K562 (cell line): ENCODE results near the gene SEZ6L. TPM values are rescaled to one million over a fixed set of nuclear protein-coding genes. Genes with fewer than 3 reads are reported as not detected.

Experiments
- ATAC-seq: fragments of 200-7000 bp; cut with Tn5 transposase; 3 replicates; pipeline ENCODE4 v1.9.1; 2020; ENCODE audit warnings: moderate library complexity
- BruUV-seq: library from RNA; stranded (reverse); fragments of 400-500 nt; replicated peaks from 2 replicates; lab custom pipeline; 2021; lab: Mats Ljungman, UMichigan
- CTCF ChIA-PET: fragments of 300-600 bp; formaldehyde crosslinking; extraction: SDS; loops from one replicate; lab custom pipeline; 2021; ENCODE audit warnings: low intra/inter-chr PET ratio; lab: Yijun Ruan, JAX
- POLR2A ChIA-PET: fragments of 300-600, 350-650 bp; sonication (Branson Sonifier 250); formaldehyde crosslinking; extraction: SDS; loops from one replicate; lab custom pipeline; 2021; ENCODE audit warnings: antibody characterized with exemption, inconsistent platforms; lab: Yijun Ruan, JAX
- DNase-seq, 4 experiments: peaks; one replicate each; pipeline versions ENCODE4 v3.0.0 to v3.0.0-alpha.2; 2011 to 2018; ENCODE audit warnings: low spot score in 3 of 4, mixed read lengths in 3 of 4; ENCODE audit errors: extremely low read depth in 1 of 4
- FAIRE-seq: peaks from 2 replicates; lab custom pipeline; 2011; peaks lifted over from hg19 to GRCh38; lab: Jason Lieb, UNC
- H2AFZ ChIP-seq: 2 replicates; pipeline ENCODE4 v1.6.0; 2011; ENCODE audit warnings: low read depth, low read length, control low read depth, inconsistent platforms
- H3K27ac ChIP-seq: fragments of 200-600 bp; 3 replicates; pipeline ENCODE4 v1.8.0; 2011; ENCODE audit warnings: low read depth, mild to moderate bottlenecking, control low read depth, inconsistent platforms, low read length, moderate library complexity, mixed read lengths; ENCODE audit errors: extremely low read depth
- H3K27me3 ChIP-seq, 2 experiments: fragments of 300-600 bp in 1 of 2; 2 replicates in 1 of 2; 3 replicates in 1 of 2; pipeline versions ENCODE4 v1.6.0 to v1.8.0; 2011; ENCODE audit warnings: inconsistent platforms in 2 of 2, low read length in 2 of 2, mild to moderate bottlenecking in 1 of 2, mixed read lengths in 1 of 2, moderate library complexity in 1 of 2; ENCODE audit not compliant: control insufficient read depth in 2 of 2, insufficient read depth in 2 of 2
- H3K36me3 ChIP-seq: fragments of 300-600 bp; 3 replicates; pipeline ENCODE4 v1.8.0; 2011; ENCODE audit warnings: mild to moderate bottlenecking, low read length, inconsistent platforms; ENCODE audit not compliant: control insufficient read depth, insufficient read depth
- H3K4me1 ChIP-seq, 2 experiments: fragments of 200-600 bp in 1 of 2; replicated peaks in 1 of 2; 2 replicates in 1 of 2; 3 replicates in 1 of 2; pipeline versions ENCODE4 v1.5.1 to v1.8.0; 2011; ENCODE audit warnings: inconsistent platforms in 2 of 2, low read length in 2 of 2, mild to moderate bottlenecking in 1 of 2, mixed read lengths in 1 of 2, moderate library complexity in 1 of 2; ENCODE audit not compliant: control insufficient read depth in 2 of 2, insufficient read depth in 2 of 2
- H3K4me2 ChIP-seq: 2 replicates; pipeline ENCODE4 v1.6.1; 2011; ENCODE audit warnings: low read length, control low read depth, inconsistent platforms, mixed read lengths; ENCODE audit not compliant: insufficient read depth
- H3K4me3 ChIP-seq: fragments of 200-600 bp; sonication (generic), shearing (Covaris generic); 2 replicates; pipeline ENCODE4 v1.5.1; 2016; ENCODE audit warnings: control low read depth, inconsistent platforms
- H3K79me2 ChIP-seq: fragments of 200-600 bp; 3 replicates; pipeline ENCODE4 v1.8.0; 2011; ENCODE audit warnings: low read length, inconsistent platforms; ENCODE audit not compliant: control insufficient read depth, insufficient read depth
- H3K9ac ChIP-seq, 2 experiments: 2 replicates each; pipeline versions ENCODE4 v1.6.0 to v1.6.1; 2011; ENCODE audit warnings: low read depth in 2 of 2, low read length in 2 of 2, control low read depth in 1 of 2, inconsistent platforms in 1 of 2, mild to moderate bottlenecking in 1 of 2, mixed read lengths in 1 of 2; ENCODE audit not compliant: insufficient read depth in 1 of 2
- H3K9me1 ChIP-seq: one replicate; pipeline ENCODE4 v1.6.0; 2011; ENCODE audit warnings: inconsistent platforms, mild to moderate bottlenecking, low read length, moderate library complexity; ENCODE audit not compliant: control insufficient read depth, insufficient read depth
- H3K9me3 ChIP-seq: replicated peaks from 2 replicates; pipeline ENCODE4 v1.5.1; 2011; ENCODE audit warnings: low read depth, low read length, inconsistent platforms; ENCODE audit not compliant: control insufficient read depth, insufficient read depth
- H4K20me1 ChIP-seq: replicated peaks from 2 replicates; pipeline ENCODE4 v1.6.1; 2011; ENCODE audit warnings: low read length, inconsistent platforms, mixed read lengths; ENCODE audit not compliant: control insufficient read depth, insufficient read depth
- BACH1 ChIP-seq: fragments of 200-800 bp; sonication (Bioruptor generic); IDR thresholded peaks from 2 replicates; pipeline ENCODE4 v1.6.1; 2016; ENCODE audit warnings: missing genetic modification characterization, missing compliant biosample characterization
- CTCFL ChIP-seq: IDR thresholded peaks from 2 replicates; pipeline ENCODE4 v1.6.1; 2011; ENCODE audit warnings: borderline replicate concordance, low read depth, mild to moderate bottlenecking, moderate library complexity, low read length; ENCODE audit not compliant: insufficient read depth, poor library complexity, severe bottlenecking
- HDAC2 ChIP-seq: fragments of 450-650 bp; IDR thresholded peaks from 2 replicates; pipeline ENCODE4 v1.6.1; 2016; ENCODE audit warnings: mild to moderate bottlenecking
- NCOA6 ChIP-seq: fragments of 450-650 bp; IDR thresholded peaks from 2 replicates; pipeline ENCODE4 v1.6.1; 2017; ENCODE audit warnings: mild to moderate bottlenecking
- PTTG1 ChIP-seq: fragments of 450-650 bp; IDR thresholded peaks from 2 replicates; pipeline ENCODE4 v1.6.1; 2016; ENCODE audit warnings: low read depth, mild to moderate bottlenecking, missing genetic modification characterization, missing compliant biosample characterization
- SIN3A ChIP-seq, 2 experiments: fragments of 150-350 bp in 1 of 2; IDR thresholded peaks; 2 replicates each; pipeline ENCODE4 v1.6.1; 2011 to 2016; ENCODE audit warnings: borderline replicate concordance in 2 of 2, low read depth in 2 of 2, low read length in 2 of 2, mild to moderate bottlenecking in 2 of 2, moderate library complexity in 2 of 2; ENCODE audit not compliant: control insufficient read depth in 1 of 2
- SMARCA5 ChIP-seq: fragments of 450-650 bp; IDR thresholded peaks from 2 replicates; pipeline ENCODE4 v1.6.1; 2016
- SNAPC5 ChIP-seq: fragments of 250-450 bp; sonication (Bioruptor Pico); IDR thresholded peaks from 2 replicates; pipeline ENCODE4 v1.8.0; 2021; ENCODE audit warnings: moderate library complexity, mild to moderate bottlenecking, inconsistent platforms
- TCF7L2 ChIP-seq: fragments of 150-350 bp; IDR thresholded peaks from 2 replicates; pipeline ENCODE4 v1.6.1; 2016; ENCODE audit warnings: low read depth, mild to moderate bottlenecking, low read length, moderate library complexity
- XRCC3 ChIP-seq: fragments of 450-650 bp; IDR thresholded peaks from 2 replicates; pipeline ENCODE4 v1.6.1; 2017; ENCODE audit warnings: mild to moderate bottlenecking, moderate library complexity
- ZNF121 ChIP-seq: sonication (generic); formaldehyde crosslinking; conservative IDR thresholded peaks from 2 replicates; pipeline ENCODE4 v1.8.0; 2022; ENCODE audit warnings: missing genetic modification reagents
- ZNF134 ChIP-seq: fragments of 250-450 bp; sonication (Bioruptor Pico); conservative IDR thresholded peaks from 2 replicates; pipeline ENCODE4 v1.4.0; 2020
- ZNF518B ChIP-seq: fragments of 250-450 bp; sonication (Bioruptor Pico); IDR thresholded peaks from 2 replicates; pipeline ENCODE4 v1.5.0; 2021; ENCODE audit warnings: mild to moderate bottlenecking, moderate library complexity
- WGBS: fragments of 100-300 bp; shearing (Covaris generic); methylation state at CpG from one replicate; pipeline ENCODE4 v1.1.6; 2016; ENCODE audit warnings: low coverage, mixed read lengths; ENCODE audit not compliant: insufficient coverage; ENCODE audit errors: missing lambda C conversion rate; 5-methylcytosine and 5-hydroxymethylcytosine counted together
- in situ Hi-C: fragments of 300-500 bp; cut with MboI; formaldehyde crosslinking; loops from 4 replicates; pipeline ENCODE4 v1.15.0; 2018; ENCODE audit warnings: inconsistent platforms, mixed read lengths
- intact Hi-C: fragments of 100-400 bp; cut with micrococcal nuclease; formaldehyde crosslinking; loops from 2 replicates; pipeline ENCODE4 v1.14.2; 2022
- polyA plus RNA-seq, 8 experiments: library from polyadenylated mRNA; depleted of rRNA in 4 of 8; stranded (reverse) in 5 of 8; unstranded in 3 of 8; fragments of >200 nt; fragmentation: Nextera tagmentation in 2 of 8; fragmentation: Illumina TruSeq in 1 of 8; extraction: Ambion mirVana in 2 of 8; extraction: Trizol in 1 of 8; gene quantifications; 2 replicates each; pipeline versions ENCODE4 v1.2.1 to v1.2.3, GENCODE V29; 2011 to 2014; ENCODE audit warnings: inconsistent platforms in 1 of 8, missing spikeins in 1 of 8
- total RNA-seq, 7 experiments: library from RNA; depleted of rRNA in 6 of 7; stranded (reverse); fragments of >200 nt in 6 of 7; fragmentation: Illumina TruSeq in 2 of 7; extraction: Trizol in 2 of 7; gene quantifications; 2 replicates each; pipeline versions ENCODE4 v1.2.1 to v1.2.3, GENCODE V29; 2011 to 2021; ENCODE audit warnings: low replicate concordance in 1 of 7

SEZ6L gene
- total and polyA plus RNA-seq, 9 of the 15 experiments (the other 6 are each of a cell fraction or from before 2014, with no cell fraction given): not detected

DNA sequence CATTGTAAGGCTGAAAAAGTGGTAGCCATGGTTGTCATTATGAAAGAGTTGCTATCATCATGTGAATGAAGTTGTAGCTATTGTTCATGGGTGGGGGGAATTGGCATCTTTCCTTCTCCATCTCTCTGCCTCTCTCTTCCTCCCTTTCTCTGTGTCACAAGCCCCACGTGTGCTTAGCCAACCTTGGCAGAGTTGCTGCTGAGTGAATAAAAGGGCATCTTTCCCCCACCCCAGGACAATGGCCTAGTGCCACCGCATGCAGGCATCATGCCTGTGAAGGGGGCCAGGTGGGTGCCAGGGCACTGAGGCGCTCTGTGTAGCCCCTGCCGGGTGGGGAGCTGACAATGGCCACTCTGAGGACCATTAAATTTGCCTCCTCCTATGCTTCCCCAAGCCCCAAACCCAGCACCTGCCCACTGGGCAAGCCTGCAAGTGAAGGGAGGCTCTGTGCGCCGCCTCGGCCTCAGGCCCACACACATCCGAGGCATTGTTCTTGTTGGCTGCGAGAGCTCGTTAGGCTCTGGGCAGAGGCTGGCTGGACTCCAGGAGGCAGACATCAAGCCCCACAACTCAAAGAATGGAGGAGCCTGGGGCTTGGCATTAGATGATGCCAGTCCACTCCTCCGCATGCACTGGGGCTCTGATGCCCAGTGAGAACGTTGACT lies 103.9 kb downstream of the SEZ6L start:
- no peak for FAIRE-seq
- Histone ChIP-seq H3K27me3 (no peaks in the 10 kb centered on the region), H3K36me3 (no peaks in the 10 kb centered on the region), H3K9me3 (no peaks in the 10 kb centered on the region), H3K27ac (no peak overlapping the region), H3K4me2 (no peak overlapping the region), H3K79me2 (no peaks in the 10 kb centered on the region), H3K4me3 (no peak overlapping the region), H3K9me1 (no peaks in the 10 kb centered on the region), H3K4me1 (no peaks in the 10 kb centered on the region), H2AFZ (no peak overlapping the region), H4K20me1 (no peaks in the 10 kb centered on the region), H3K9ac (no peak overlapping the region; a peak in 1 of 4 replicates)
- intact Hi-C loops (no loop called here), in situ Hi-C loops (no loop called here)
- POLR2A ChIA-PET: interaction anchor here (0.7 kb wide), 1 partner anchor 364 kb away, joined by 3 read pairs; no protein-coding TSS in a partner anchor
- no peak for ATAC-seq
- TF ChIP-seq SIN3A (IDR thresholded peaks at IDR 0.05; ENCODE audit: borderline replicate concordance in 2 of 2, control insufficient read depth in 1 of 2, low read depth in 2 of 2, low read length in 2 of 2): no peak
- TF ChIP-seq PTTG1 (tag): no peak
- TF ChIP-seq BACH1: no peak
- no peak for TF ChIP-seq HDAC2
- TF ChIP-seq XRCC3: no peak
- no peak for TF ChIP-seq TCF7L2
- no peak for TF ChIP-seq NCOA6
- TF ChIP-seq CTCFL: no peak
- no peak for TF ChIP-seq SNAPC5 (CRISPR knock-in tag)
- no peak for TF ChIP-seq ZNF134 (CRISPR knock-in tag)
- TF ChIP-seq ZNF121: no peak
- no peak for TF ChIP-seq SMARCA5
- TF ChIP-seq ZNF518B: no peak
- WGBS: 0% methylated on average over 11 of the region's 12 CpGs
- no TSS peak for BruUV-seq
- DNase-seq: no peak
- CTCF ChIA-PET: no interaction called here
